Measurements from ENCODE around the gene CCDC68.

The CCDC68 gene

DNA sequence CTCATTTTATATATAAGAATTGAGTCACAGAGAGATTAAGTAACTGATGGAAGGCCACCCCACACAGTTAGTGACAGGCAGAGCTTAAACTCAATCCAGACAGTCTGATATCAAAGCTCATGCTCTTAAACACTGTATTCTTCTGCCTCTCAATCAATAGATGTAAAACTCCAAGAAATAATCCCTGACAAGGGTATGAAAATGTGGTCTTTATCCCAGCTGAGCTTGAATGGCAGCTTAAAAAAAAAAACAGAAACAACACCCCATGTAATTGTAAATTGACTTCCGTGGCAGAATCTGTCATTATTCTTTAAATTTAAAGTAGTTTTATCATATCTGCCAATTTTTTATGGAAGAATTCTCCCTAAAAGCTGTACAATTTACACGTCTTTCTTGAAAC, 70.9 kb downstream of the CCDC68 start:
- Histone ChIP-seq H3K4me1 (ENCODE audit: insufficient read depth, low read length) (no peaks in the 10 kb centered on the region), H3K36me3 (ENCODE audit: insufficient read depth, low read length) (no peaks in the 10 kb centered on the region), H3K9me3 (ENCODE audit: control insufficient read depth, insufficient read depth, low read length) (no peaks in the 10 kb centered on the region), H3K9ac (ENCODE audit: low read depth, low read length) (no peak overlapping the region)

DNA sequence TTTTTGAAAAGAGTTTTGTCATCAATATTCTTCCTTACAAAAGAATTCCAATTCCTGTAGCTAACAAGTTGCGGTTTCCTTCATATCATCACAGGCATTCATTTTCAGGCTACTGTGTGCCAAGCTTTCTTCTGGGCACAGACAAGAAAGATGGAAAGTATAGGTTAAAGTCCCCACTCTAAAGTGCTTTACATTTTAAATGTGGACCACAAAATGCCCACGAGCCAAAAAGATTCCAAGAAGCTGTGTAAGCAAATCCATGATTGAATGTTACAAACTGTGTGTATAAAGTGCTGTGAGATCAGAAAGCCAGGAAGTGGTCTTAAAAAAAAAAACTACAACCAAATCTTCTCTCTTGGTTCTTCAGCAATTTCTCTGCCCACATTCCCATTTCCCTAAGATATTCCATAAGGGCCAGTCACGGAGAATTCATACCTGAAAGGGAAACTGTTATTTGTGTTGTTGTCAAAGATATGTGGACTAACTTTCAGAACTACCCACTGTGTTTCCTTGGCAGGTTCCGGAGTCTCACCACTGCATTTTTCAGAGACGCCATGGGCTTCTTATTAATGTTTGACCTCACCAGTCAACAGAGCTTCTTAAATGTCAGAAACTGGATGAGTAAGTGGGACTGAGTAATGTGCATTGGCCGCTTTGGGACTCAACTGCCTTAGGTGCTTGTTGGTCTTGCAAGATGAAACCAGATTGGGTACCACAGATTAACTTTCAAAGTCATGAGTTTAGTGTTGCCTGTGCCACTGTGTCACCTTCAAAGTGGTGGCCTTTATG, 75.3 kb downstream of the CCDC68 start:
- peaks cover 5% of the 10 kb centered on the region; the same call in 1 of the 2 replicates for H3K4me1 ChIP-seq (ENCODE audit: insufficient read depth, low read length)
- no peaks in the 10 kb centered on the region for H3K36me3 ChIP-seq (ENCODE audit: insufficient read depth, low read length)
- no peak overlapping the region for H3K9ac ChIP-seq (ENCODE audit: low read depth, low read length)
- no peaks in the 10 kb centered on the region for H3K9me3 ChIP-seq (ENCODE audit: control insufficient read depth, insufficient read depth, low read length)

DNA sequence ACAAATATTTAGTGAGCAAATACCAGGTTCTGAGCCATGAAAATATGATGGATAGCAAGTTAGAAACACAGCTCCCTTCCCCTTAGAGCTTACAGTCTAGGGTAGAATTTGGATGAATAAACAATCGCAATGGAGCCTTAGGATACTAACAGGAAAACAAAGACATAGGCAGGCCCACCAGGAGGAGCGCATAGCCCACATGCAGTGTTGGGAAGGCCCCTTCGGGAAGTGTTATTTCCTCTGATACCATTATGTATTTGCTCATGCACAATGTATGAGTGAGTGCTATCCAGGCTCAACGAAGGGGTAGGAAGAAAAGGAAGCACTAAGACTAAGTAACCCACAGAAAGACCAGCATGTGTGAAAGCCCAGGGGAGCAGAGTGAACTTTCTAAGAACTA, 76.9 kb downstream of the CCDC68 start:
- Histone ChIP-seq H3K9me3 (ENCODE audit: control insufficient read depth, insufficient read depth, low read length) (no peaks in the 10 kb centered on the region), H3K36me3 (ENCODE audit: insufficient read depth, low read length) (no peaks in the 10 kb centered on the region), H3K4me1 (ENCODE audit: insufficient read depth, low read length) (peaks cover 5% of the 10 kb centered on the region; the same call in 1 of the 2 replicates), H3K9ac (ENCODE audit: low read depth, low read length) (no peak overlapping the region)

DNA sequence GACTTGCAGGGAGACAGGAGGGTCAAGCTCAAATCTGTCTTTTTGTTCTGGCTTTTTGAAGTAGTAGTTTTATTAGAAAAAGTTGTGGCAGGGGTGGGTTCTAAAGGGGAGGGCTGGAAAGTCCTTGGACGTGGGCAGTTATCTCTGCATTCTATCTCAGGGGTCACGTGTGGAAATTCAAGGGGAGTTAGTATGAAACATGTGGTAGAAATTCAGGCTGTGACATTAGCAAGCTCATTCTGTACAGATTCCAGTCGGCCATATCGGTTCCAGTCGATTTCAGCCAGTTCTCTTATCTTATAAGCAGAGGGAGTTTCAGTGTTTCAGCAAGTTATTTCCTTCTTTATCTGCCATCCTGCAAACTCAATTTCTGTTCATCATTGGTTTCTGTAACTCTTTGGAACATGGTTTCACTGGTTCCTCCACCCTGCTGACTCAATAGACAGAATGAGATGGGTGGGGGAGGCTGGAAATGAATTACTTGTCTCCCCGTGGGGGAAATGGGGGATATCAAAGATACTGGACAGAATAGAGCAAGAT, 78.0 kb downstream of the CCDC68 start:
- no peaks in the 10 kb centered on the region for H3K36me3 ChIP-seq (ENCODE audit: insufficient read depth, low read length)
- H3K9ac ChIP-seq (ENCODE audit: low read depth, low read length) = no peak overlapping the region
- no peaks in the 10 kb centered on the region for H3K9me3 ChIP-seq (ENCODE audit: control insufficient read depth, insufficient read depth, low read length)
- peaks cover 5% of the 10 kb centered on the region; the same call in 1 of the 2 replicates for H3K4me1 ChIP-seq (ENCODE audit: insufficient read depth, low read length)

DNA sequence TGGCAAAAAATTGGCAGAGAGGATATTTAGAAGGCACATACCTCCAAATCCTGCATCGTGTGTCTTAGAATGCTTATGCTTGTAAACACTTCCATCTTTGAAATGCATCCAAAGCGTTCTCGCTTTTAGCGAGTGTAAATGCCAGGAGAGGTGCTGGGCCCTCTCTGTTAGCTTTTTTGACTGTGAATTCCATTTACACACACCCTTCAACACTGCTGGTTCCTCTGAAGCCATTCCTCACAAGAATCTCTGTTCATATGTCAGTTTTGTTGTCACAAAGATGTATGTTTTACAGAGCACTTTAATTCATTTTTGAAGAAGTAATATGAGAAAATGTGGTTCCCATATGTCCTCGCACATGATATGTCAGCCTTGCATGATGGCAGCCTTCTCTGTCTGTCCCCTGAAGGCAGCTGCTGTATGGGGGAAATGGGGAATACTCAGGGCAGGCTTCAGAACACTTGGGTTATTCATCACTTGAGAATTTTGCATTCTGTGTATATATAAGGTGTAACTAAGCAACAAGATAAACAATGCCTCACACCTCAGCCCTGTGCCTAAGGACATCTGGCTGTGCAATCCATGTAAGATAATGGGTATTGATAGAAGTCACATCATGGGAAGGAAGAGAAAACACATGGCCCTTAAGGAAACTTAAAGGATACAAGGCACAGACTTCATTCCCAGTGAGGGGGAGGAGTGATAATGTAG, 78.7 kb downstream of the CCDC68 start:
- H3K9me3 ChIP-seq (ENCODE audit: control insufficient read depth, insufficient read depth, low read length) = no peaks in the 10 kb centered on the region

DNA sequence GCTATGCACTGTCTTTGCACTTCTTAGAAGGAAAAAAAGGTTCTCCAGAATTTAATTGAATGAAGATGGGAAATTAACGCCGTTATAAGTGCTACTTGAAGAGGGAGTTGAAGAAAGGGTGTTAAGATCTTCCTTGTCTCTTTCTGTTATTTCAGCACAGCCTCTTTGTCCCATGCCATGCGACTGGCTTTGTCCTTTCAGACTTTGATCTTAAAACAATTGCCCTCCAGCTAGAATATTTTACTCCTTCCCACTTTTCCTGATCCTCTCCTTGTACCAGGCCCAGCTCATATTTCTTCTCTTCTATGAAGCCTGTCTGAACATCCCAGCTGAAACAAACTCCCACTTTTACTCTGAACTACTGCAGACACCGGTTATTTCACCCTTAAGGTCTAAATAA, 79.6 kb downstream of the CCDC68 start:
- Histone ChIP-seq H3K36me3 (ENCODE audit: insufficient read depth, low read length) (no peaks in the 10 kb centered on the region), H3K4me1 (ENCODE audit: insufficient read depth, low read length) (peaks cover 5% of the 10 kb centered on the region; the same call in 1 of the 2 replicates), H3K9ac (ENCODE audit: low read depth, low read length) (no peak overlapping the region), H3K9me3 (ENCODE audit: control insufficient read depth, insufficient read depth, low read length) (no peaks in the 10 kb centered on the region)

More for the DNA sequence above, 78.7 kb downstream of the CCDC68 start:
- Histone ChIP-seq H3K9ac (ENCODE audit: low read depth, low read length) (no peak overlapping the region), H3K36me3 (ENCODE audit: insufficient read depth, low read length) (no peaks in the 10 kb centered on the region), H3K4me1 (ENCODE audit: insufficient read depth, low read length) (peaks cover 5% of the 10 kb centered on the region; the same call in 1 of the 2 replicates)

DNA sequence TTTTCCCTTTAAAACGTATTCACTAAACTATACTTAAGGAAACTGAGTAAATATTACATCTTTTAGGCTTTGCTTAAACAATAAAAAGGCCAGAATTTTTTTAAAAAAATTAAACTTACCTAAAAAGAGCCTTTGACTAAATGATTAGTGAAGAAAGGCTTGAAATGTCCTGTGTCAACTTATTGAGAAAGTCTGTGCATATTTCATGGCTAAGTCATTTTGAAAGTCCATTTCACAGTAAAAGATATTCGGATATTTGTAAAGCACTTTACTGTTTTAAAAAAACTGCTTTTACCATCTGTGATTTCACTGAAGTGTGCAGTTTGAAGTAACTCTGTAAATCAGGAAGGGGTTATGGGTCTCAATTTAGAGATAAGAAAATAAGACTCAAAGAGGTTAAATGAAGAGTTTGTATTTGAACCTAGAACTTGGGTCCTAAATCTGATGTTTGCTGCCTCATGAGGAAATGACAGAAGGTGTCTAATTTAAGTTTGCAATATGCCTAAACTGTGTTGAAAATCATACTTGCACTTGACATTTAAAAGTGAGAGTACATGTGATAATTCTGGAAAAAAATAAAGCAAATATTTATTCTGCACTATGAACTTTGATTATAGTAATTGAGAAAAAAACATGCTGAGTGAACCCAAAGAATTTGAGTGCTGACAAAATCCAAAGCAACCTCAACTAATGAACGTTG, 80.5 kb downstream of the CCDC68 start:
- H3K36me3 ChIP-seq (ENCODE audit: insufficient read depth, low read length) = no peaks in the 10 kb centered on the region
- H3K9ac ChIP-seq (ENCODE audit: low read depth, low read length) = no peak overlapping the region
- H3K4me1 ChIP-seq (ENCODE audit: insufficient read depth, low read length) = peaks cover 5% of the 10 kb centered on the region; the same call in 1 of the 2 replicates
- H3K9me3 ChIP-seq (ENCODE audit: control insufficient read depth, insufficient read depth, low read length) = no peaks in the 10 kb centered on the region

DNA sequence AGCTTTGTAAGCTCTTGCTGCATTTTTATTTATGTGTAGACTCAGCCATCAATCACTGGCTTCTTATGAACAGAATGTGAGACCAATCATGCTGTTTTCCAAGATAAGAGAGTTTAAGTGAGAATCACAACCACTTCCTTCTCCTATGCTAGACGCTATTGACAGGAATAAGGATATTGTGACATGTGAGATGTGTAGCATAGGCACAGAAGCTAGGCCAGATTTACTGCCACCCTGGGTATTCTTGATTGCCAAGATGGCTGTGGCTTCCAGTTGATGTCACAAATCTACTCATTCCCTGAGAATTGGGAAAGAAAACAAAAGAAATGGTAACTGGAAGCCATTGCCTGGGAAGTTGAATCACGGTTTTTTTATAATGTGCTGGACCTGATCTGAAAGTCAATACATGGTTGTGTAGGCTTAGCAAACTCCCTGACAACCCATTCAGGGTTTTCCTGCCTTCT, 81.1 kb downstream of the CCDC68 start:
- H3K4me1 ChIP-seq (ENCODE audit: insufficient read depth, low read length) = peaks cover 5% of the 10 kb centered on the region; the same call in 1 of the 2 replicates
- no peak overlapping the region for H3K9ac ChIP-seq (ENCODE audit: low read depth, low read length)
- no peaks in the 10 kb centered on the region for H3K9me3 ChIP-seq (ENCODE audit: control insufficient read depth, insufficient read depth, low read length)
- H3K36me3 ChIP-seq (ENCODE audit: insufficient read depth, low read length) = no peaks in the 10 kb centered on the region

DNA sequence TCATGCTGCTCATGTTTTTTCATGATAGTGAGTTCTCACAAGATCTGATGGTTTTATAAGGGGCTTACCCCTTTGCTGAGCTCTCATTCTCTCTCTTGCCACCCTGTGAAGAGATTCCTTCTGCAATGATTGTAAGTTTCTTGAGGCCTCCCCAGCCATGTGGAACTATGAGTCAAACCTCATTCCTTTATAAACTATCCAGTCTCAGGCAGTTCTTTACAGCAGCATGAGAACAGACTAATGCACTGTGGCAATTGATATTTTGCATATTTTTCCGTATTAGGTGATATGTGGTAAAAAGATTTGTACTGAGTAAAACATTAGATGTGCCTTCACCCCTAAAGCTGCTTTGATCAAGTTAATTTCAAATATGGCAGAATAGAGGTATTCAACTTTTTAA, 82.2 kb downstream of the CCDC68 start:
- Histone ChIP-seq H3K9ac (ENCODE audit: low read depth, low read length) (no peak overlapping the region), H3K36me3 (ENCODE audit: insufficient read depth, low read length) (no peaks in the 10 kb centered on the region), H3K4me1 (ENCODE audit: insufficient read depth, low read length) (peaks cover 5% of the 10 kb centered on the region; the same call in 1 of the 2 replicates), H3K9me3 (ENCODE audit: control insufficient read depth, insufficient read depth, low read length) (no peaks in the 10 kb centered on the region)

DNA sequence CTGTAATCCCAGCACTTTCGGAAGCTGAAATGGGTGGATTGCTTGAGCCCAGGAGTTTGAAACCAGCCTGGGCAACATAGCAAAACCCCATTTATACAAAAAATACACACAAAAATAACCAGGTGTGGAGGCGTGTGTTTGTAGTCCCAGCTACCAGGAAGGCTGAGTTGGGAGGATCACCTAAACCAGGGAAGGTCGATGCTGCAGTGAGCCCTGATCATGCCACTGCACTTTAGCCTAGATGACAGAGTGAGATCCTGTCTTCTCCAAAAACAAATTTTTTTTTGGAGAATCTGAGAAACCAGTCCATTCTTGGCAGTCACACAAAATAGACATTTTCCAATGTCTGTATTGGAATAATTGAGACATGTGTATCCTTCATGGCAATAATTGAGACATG, 84.2 kb downstream of the CCDC68 start:
- Histone ChIP-seq H3K36me3 (ENCODE audit: insufficient read depth, low read length) (no peaks in the 10 kb centered on the region), H3K9ac (ENCODE audit: low read depth, low read length) (no peak overlapping the region), H3K4me1 (ENCODE audit: insufficient read depth, low read length) (peaks cover 3% of the 10 kb centered on the region; the same call in 1 of the 2 replicates), H3K9me3 (ENCODE audit: control insufficient read depth, insufficient read depth, low read length) (no peaks in the 10 kb centered on the region)

DNA sequence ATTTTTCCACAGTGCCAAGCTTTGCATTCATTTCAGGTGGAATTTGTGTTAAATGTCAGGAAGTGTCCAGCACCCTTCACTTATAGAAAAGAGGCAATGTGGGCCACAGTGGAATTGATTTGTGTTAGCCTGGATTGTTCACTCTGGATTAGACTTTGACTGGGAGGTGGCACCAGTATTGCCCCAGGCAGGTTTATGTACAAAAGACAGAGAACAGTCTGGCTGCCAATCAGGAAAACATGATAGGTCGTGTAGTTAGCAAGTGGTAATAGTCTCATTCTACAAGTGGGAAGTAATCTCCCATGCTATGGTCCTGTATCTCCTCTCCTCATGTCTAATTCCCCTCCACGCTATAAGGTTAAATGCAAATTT, 85.4 kb downstream of the CCDC68 start:
- Histone ChIP-seq H3K4me1 (ENCODE audit: insufficient read depth, low read length) (no peaks in the 10 kb centered on the region), H3K9me3 (ENCODE audit: control insufficient read depth, insufficient read depth, low read length) (no peaks in the 10 kb centered on the region), H3K9ac (ENCODE audit: low read depth, low read length) (no peak overlapping the region), H3K36me3 (ENCODE audit: insufficient read depth, low read length) (no peaks in the 10 kb centered on the region)

DNA sequence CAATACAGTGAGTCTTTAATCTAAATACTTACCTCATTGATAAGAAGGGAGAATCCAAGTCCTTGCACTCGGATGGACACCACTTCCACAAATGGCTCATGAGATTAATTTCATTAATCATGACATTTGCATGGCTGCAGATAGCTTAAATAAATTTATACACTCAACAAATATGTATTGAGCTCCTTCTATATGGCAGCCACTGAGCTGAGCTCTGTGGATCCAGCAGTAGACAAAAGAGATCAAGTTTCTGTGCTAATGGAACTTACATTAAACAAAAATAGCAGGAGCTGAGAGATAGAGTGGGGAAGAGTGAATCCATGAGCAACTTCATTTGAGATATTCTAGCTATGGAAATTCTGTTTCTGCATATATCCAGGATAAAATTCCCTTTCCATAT, 86.6 kb downstream of the CCDC68 start:
- Histone ChIP-seq H3K36me3 (ENCODE audit: insufficient read depth, low read length) (no peaks in the 10 kb centered on the region), H3K4me1 (ENCODE audit: insufficient read depth, low read length) (no peaks in the 10 kb centered on the region), H3K9ac (ENCODE audit: low read depth, low read length) (no peak overlapping the region), H3K9me3 (ENCODE audit: control insufficient read depth, insufficient read depth, low read length) (no peaks in the 10 kb centered on the region)

DNA sequence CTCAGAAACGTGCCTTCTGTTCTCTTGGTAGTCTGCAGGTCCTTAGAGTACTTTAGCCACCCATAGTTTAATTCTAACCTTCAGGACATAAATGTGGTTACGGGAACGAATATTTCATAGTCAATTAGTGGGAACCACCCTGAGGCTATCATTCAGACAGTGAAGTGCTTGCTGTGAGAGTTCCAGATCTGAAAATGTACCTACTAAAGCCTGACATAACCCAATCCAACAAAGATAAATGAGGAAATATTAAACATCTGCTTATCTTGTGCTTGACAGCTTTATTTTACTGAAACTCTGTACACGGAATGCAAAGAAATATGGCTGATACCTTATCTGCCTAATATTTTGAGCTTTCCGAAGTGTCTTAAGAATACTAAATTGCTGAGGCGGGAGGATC, 88.0 kb downstream of the CCDC68 start:
- no peaks in the 10 kb centered on the region; the same call in 1 of the 2 replicates for H3K9me3 ChIP-seq (ENCODE audit: control insufficient read depth, insufficient read depth, low read length)
- H3K36me3 ChIP-seq (ENCODE audit: insufficient read depth, low read length) = no peaks in the 10 kb centered on the region
- no peaks in the 10 kb centered on the region for H3K4me1 ChIP-seq (ENCODE audit: insufficient read depth, low read length)
- no peak overlapping the region for H3K9ac ChIP-seq (ENCODE audit: low read depth, low read length)

DNA sequence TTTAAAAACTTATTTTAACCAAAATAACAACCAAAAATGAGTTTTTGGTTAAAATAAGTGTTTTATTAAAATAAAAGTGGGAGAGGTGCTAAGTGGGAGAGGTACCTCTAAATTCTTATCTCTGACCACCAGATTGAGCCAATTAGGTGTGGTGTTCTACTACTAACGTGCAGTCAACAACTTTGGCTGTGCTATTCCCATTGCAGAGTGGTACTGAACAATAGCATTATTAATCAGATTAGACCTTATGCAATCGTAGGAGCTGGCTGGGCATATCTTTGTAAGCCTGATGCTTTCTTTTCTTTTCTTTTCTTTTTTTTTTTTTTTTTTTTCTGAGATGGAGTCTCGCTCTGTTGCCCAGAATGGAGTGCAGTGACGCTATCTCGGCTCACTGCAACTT, 92.1 kb downstream of the CCDC68 start:
- H3K9ac ChIP-seq (ENCODE audit: low read depth, low read length) = no peak overlapping the region
- H3K9me3 ChIP-seq (ENCODE audit: control insufficient read depth, insufficient read depth, low read length) = no peaks in the 10 kb centered on the region; the same call in 1 of the 2 replicates
- H3K4me1 ChIP-seq (ENCODE audit: insufficient read depth, low read length) = no peaks in the 10 kb centered on the region
- H3K36me3 ChIP-seq (ENCODE audit: insufficient read depth, low read length) = no peaks in the 10 kb centered on the region
